DOHH2 (cell line): ENCODE data around the gene NPY4R.
"Not testable (repeated sequence)": the region's sequence is repeated elsewhere in the genome, so short reads cannot be mapped to it uniquely, and the experiment has no call there.

Experiments used
- H3F3A ChIP-seq: fragments of 200-600 bp; sonication (generic), shearing (Covaris generic); 2 replicates; pipeline ENCODE4 v1.6.0; 2016; ENCODE audit warnings: antibody characterized with exemption, mild to moderate bottlenecking; ENCODE audit not compliant: control insufficient read depth, insufficient read depth
- H3K27ac ChIP-seq: fragments of 200-600 bp; sonication (generic); 2 replicates; pipeline ENCODE4 v1.5.1; 2014; ENCODE audit warnings: low read depth, mild to moderate bottlenecking, low read length, moderate library complexity
- H3K27me3 ChIP-seq: fragments of 200-600 bp; sonication (generic); 2 replicates; pipeline ENCODE4 v1.6.1; 2014; ENCODE audit warnings: mild to moderate bottlenecking, low read length, mixed read lengths; ENCODE audit not compliant: control insufficient read depth
- H3K36me3 ChIP-seq: fragments of 200-600 bp; sonication (generic); 2 replicates; pipeline ENCODE4 v1.6.1; 2014; ENCODE audit warnings: mild to moderate bottlenecking, low read length, moderate library complexity, mixed read lengths; ENCODE audit not compliant: control insufficient read depth
- H3K4me1 ChIP-seq: fragments of 200-600 bp; sonication (generic); 2 replicates; pipeline ENCODE4 v1.6.1; 2014; ENCODE audit warnings: mild to moderate bottlenecking, low read length, mixed read lengths; ENCODE audit not compliant: control insufficient read depth
- H3K4me2 ChIP-seq: fragments of 200-600 bp; sonication (generic); 2 replicates; pipeline ENCODE4 v1.6.0; 2014; ENCODE audit warnings: mild to moderate bottlenecking, low read length, moderate library complexity
- H3K4me3 ChIP-seq: fragments of 200-600 bp; sonication (generic); 2 replicates; pipeline ENCODE4 v1.5.1; 2014; ENCODE audit warnings: mild to moderate bottlenecking, low read length, mixed read lengths
- H3K79me2 ChIP-seq: fragments of 200-600 bp; sonication (generic); 2 replicates; pipeline ENCODE4 v1.6.1; 2014; ENCODE audit warnings: mild to moderate bottlenecking, low read length, mixed read lengths; ENCODE audit not compliant: control insufficient read depth
- H3K9me2 ChIP-seq: fragments of 200-600 bp; sonication (generic); replicated peaks from 2 replicates; pipeline ENCODE4 v1.6.1; 2014; ENCODE audit warnings: mild to moderate bottlenecking, low read length, mixed read lengths; ENCODE audit not compliant: control insufficient read depth
- H3K9me3 ChIP-seq: fragments of 200-600 bp; sonication (generic); 2 replicates; pipeline ENCODE4 v1.6.1; 2014; ENCODE audit warnings: antibody characterized with exemption, low read length, mixed read lengths; ENCODE audit not compliant: control insufficient read depth, insufficient read depth
- H4K20me1 ChIP-seq: fragments of 200-600 bp; sonication (generic); 2 replicates; pipeline ENCODE4 v1.6.0; 2014; ENCODE audit warnings: low read depth, mild to moderate bottlenecking, antibody characterized with exemption, low read length, moderate library complexity; ENCODE audit not compliant: control insufficient read depth, insufficient read depth

The NPY4R gene

GRCh38 chr10:46474746-46475320, 9.1 kb upstream of the NPY4R start:
- not testable (repeated sequence) for H3K9me3 ChIP-seq, H3K4me2 ChIP-seq, H3K4me1 ChIP-seq, H3F3A ChIP-seq, H3K27me3 ChIP-seq, H3K27ac ChIP-seq, H3K4me3 ChIP-seq, H3K9me2 ChIP-seq, H3K36me3 ChIP-seq, H3K79me2 ChIP-seq, H4K20me1 ChIP-seq

- H3F3A ChIP-seq = not testable (repeated sequence)
Observed at GRCh38 chr10:46473758-46474157, 8.0 kb upstream of the NPY4R start.

GRCh38 chr10:46470134-46470533, 4.4 kb upstream of the NPY4R start:
- not testable (repeated sequence) for H3K36me3 ChIP-seq, H3K9me2 ChIP-seq, H3K79me2 ChIP-seq, H3K4me1 ChIP-seq, H4K20me1 ChIP-seq, H3K9me3 ChIP-seq, H3F3A ChIP-seq, H3K27me3 ChIP-seq, H3K4me2 ChIP-seq, H3K4me3 ChIP-seq, H3K27ac ChIP-seq

More at GRCh38 chr10:46473758-46474157, 8.0 kb upstream of the NPY4R start:
- not testable (repeated sequence) for H3K4me2 ChIP-seq, H3K79me2 ChIP-seq, H3K4me3 ChIP-seq, H3K36me3 ChIP-seq, H3K4me1 ChIP-seq, H4K20me1 ChIP-seq, H3K9me2 ChIP-seq, H3K27me3 ChIP-seq, H3K27ac ChIP-seq, H3K9me3 ChIP-seq

- H3K9me3 ChIP-seq, H3K4me2 ChIP-seq, H3K4me3 ChIP-seq, H3F3A ChIP-seq, H3K27me3 ChIP-seq, H3K9me2 ChIP-seq, H3K79me2 ChIP-seq, H4K20me1 ChIP-seq, H3K4me1 ChIP-seq, H3K27ac ChIP-seq, H3K36me3 ChIP-seq: not testable (repeated sequence)
Observed at GRCh38 chr10:46468119-46468809, 2.5 kb upstream of the NPY4R start.

GRCh38 chr10:46463608-46464007, 2.1 kb downstream of the NPY4R start:
- not testable (repeated sequence) for H3K4me3 ChIP-seq, H3K36me3 ChIP-seq, H3K4me2 ChIP-seq, H3K27ac ChIP-seq, H4K20me1 ChIP-seq, H3F3A ChIP-seq, H3K27me3 ChIP-seq, H3K79me2 ChIP-seq, H3K4me1 ChIP-seq, H3K9me2 ChIP-seq, H3K9me3 ChIP-seq

- not testable (repeated sequence) for H3K9me3 ChIP-seq, H3K79me2 ChIP-seq, H3F3A ChIP-seq, H3K9me2 ChIP-seq, H4K20me1 ChIP-seq, H3K4me3 ChIP-seq, H3K27me3 ChIP-seq, H3K4me2 ChIP-seq, H3K4me1 ChIP-seq, H3K27ac ChIP-seq, H3K36me3 ChIP-seq
Observed at GRCh38 chr10:46462276-46462675, 3.5 kb downstream of the NPY4R start.

GRCh38 chr10:46459579-46459978, 6.2 kb downstream of the NPY4R start:
- H3F3A ChIP-seq, H3K27ac ChIP-seq, H3K4me3 ChIP-seq, H3K4me1 ChIP-seq, H4K20me1 ChIP-seq, H3K9me2 ChIP-seq, H3K9me3 ChIP-seq, H3K36me3 ChIP-seq, H3K4me2 ChIP-seq, H3K79me2 ChIP-seq, H3K27me3 ChIP-seq: not testable (repeated sequence)

GRCh38 chr10:46457071-46457470, 8.7 kb downstream of the NPY4R start:
- H3K27me3 ChIP-seq, H3K27ac ChIP-seq, H3F3A ChIP-seq, H4K20me1 ChIP-seq, H3K79me2 ChIP-seq, H3K4me2 ChIP-seq, H3K4me1 ChIP-seq, H3K9me2 ChIP-seq, H3K9me3 ChIP-seq, H3K36me3 ChIP-seq, H3K4me3 ChIP-seq: not testable (repeated sequence)
